Smooth muscle cell (in vitro differentiated cells): ENCODE measurements around the gene CNDP2. TPM values are rescaled to one million over a fixed set of nuclear protein-coding genes. Genes with fewer than 3 reads are reported as not detected.

ENCODE experiments used
- DNase-seq: peaks from one replicate; lab custom pipeline; 2025; ENCODE audit not compliant: unreplicated experiment; lab: John Stamatoyannopoulos, UW
- H2AFZ ChIP-seq: fragments of 200-600 bp; sonication (generic); 2 replicates; pipeline ENCODE4 v1.6.0; 2016; ENCODE audit warnings: antibody characterized with exemption, low read depth, mild to moderate bottlenecking
- H3F3A ChIP-seq: fragments of 200-600 bp; sonication (generic); 2 replicates; pipeline ENCODE4 v1.6.0; 2017; ENCODE audit warnings: antibody characterized with exemption, low read depth
- H3K27ac ChIP-seq: fragments of 200-600 bp; sonication (generic); 2 replicates; pipeline ENCODE4 v1.5.1; 2016; ENCODE audit warnings: low read depth, mild to moderate bottlenecking
- H3K27me3 ChIP-seq: fragments of 200-600 bp; sonication (generic); 2 replicates; pipeline ENCODE4 v1.6.1; 2016; ENCODE audit warnings: low read depth, mild to moderate bottlenecking
- H3K36me3 ChIP-seq: fragments of 200-600 bp; sonication (generic); 2 replicates; pipeline ENCODE4 v1.5.1; 2016; ENCODE audit warnings: low read depth
- H3K4me1 ChIP-seq: fragments of 200-600 bp; sonication (generic); 2 replicates; pipeline ENCODE4 v1.5.1; 2016; ENCODE audit warnings: low read depth
- H3K4me2 ChIP-seq: fragments of 200-600 bp; sonication (generic); 2 replicates; pipeline ENCODE4 v1.6.0; 2016; ENCODE audit warnings: mild to moderate bottlenecking
- H3K4me3 ChIP-seq: fragments of 200-600 bp; sonication (generic); 2 replicates; pipeline ENCODE4 v1.5.1; 2016; ENCODE audit warnings: mild to moderate bottlenecking
- H3K79me2 ChIP-seq: fragments of 200-600 bp; sonication (generic); 2 replicates; pipeline ENCODE4 v1.6.0; 2016; ENCODE audit warnings: low read depth, mild to moderate bottlenecking
- H3K9ac ChIP-seq: fragments of 200-600 bp; sonication (generic); 2 replicates; pipeline ENCODE4 v1.6.0; 2016; ENCODE audit warnings: low read depth
- H3K9me3 ChIP-seq: fragments of 200-600 bp; sonication (generic); replicated peaks from 2 replicates; pipeline ENCODE4 v1.5.1; 2016; ENCODE audit warnings: low read depth
- H4K20me1 ChIP-seq: fragments of 200-600 bp; sonication (generic); 2 replicates; pipeline ENCODE4 v1.6.0; 2016; ENCODE audit warnings: low read depth
- CTCF ChIP-seq: fragments of 200-600 bp; sonication (generic); IDR thresholded peaks from 2 replicates; pipeline ENCODE4 v1.5.1; 2017; ENCODE audit warnings: borderline replicate concordance, mild to moderate bottlenecking, antibody characterized with exemption; ENCODE audit not compliant: insufficient read depth, poor library complexity, severe bottlenecking
- WGBS: methylation state at CpG from one replicate; pipeline ENCODE4 v1.1.7; 2016; ENCODE audit warnings: low lambda C conversion rate; 5-methylcytosine and 5-hydroxymethylcytosine counted together
- polyA plus RNA-seq: library from polyadenylated mRNA; unstranded; fragments of >200 nt; fragmentation: Nextera tagmentation; extraction: Ambion mirVana; gene quantifications from 2 replicates; pipeline ENCODE4 v1.2.1, GENCODE V29; 2016
- total RNA-seq: library from RNA; depleted of rRNA; stranded (reverse); fragments of >200 nt; gene quantifications from 2 replicates; pipeline ENCODE4 v1.2.3, GENCODE V29; 2014

Gene CNDP2
- total and polyA plus RNA-seq, 2 experiments from 2014 or later, result 48.0 to 64.1 TPM

- DNase-seq, result no peak
- H3K9ac ChIP-seq, result no peak overlapping the region
- H3K27ac ChIP-seq, result no peak overlapping the region
- TF ChIP-seq CTCF, result no peak
- no peak overlapping the region for H2AFZ ChIP-seq
- no peaks in the 10 kb centered on the region for H3F3A ChIP-seq
- H3K79me2 ChIP-seq, result no peaks in the 10 kb centered on the region
- H3K27me3 ChIP-seq, result no peaks in the 10 kb centered on the region
- no peak overlapping the region for H3K4me2 ChIP-seq
- 96% methylated on average over 6 of the region's 6 CpGs for WGBS
- no peak overlapping the region for H3K4me3 ChIP-seq
- no peaks in the 10 kb centered on the region for H4K20me1 ChIP-seq
- no peaks in the 10 kb centered on the region for H3K4me1 ChIP-seq
- no peaks in the 10 kb centered on the region for H3K36me3 ChIP-seq
- H3K9me3 ChIP-seq, result no peaks in the 10 kb centered on the region
Measured at GRCh38 chr18:74530584-74530862, 34.4 kb downstream of the CNDP2 start.

GRCh38 chr18:74531043-74531442, 34.9 kb downstream of the CNDP2 start:
- Histone ChIP-seq H3K79me2 (no peaks in the 10 kb centered on the region), H3K4me2 (no peak overlapping the region), H3K36me3 (no peaks in the 10 kb centered on the region), H3K4me3 (no peak overlapping the region), H3K27ac (no peak overlapping the region), H3K9ac (no peak overlapping the region), H4K20me1 (no peaks in the 10 kb centered on the region), H3F3A (no peaks in the 10 kb centered on the region), H3K4me1 (no peaks in the 10 kb centered on the region), H3K9me3 (no peaks in the 10 kb centered on the region), H2AFZ (no peak overlapping the region), H3K27me3 (no peaks in the 10 kb centered on the region)
- 88% methylated on average over 7 of the region's 7 CpGs for whole genome bisulfite sequencing
- TF ChIP-seq CTCF, result no peak
- DNase-seq, result no peak

GRCh38 chr18:74532511-74533025, 36.4 kb downstream of the CNDP2 start:
- no peaks in the 10 kb centered on the region for H3K36me3 ChIP-seq
- H4K20me1 ChIP-seq, result no peaks in the 10 kb centered on the region
- H2AFZ ChIP-seq, result no peak overlapping the region
- H3K4me1 ChIP-seq, result no peaks in the 10 kb centered on the region
- H3K79me2 ChIP-seq, result no peaks in the 10 kb centered on the region
- H3K4me2 ChIP-seq, result no peak overlapping the region
- no peak overlapping the region for H3K9ac ChIP-seq
- 75% methylated on average over 8 of the region's 9 CpGs for WGBS
- DNase-seq, result no peak
- H3K9me3 ChIP-seq, result no peaks in the 10 kb centered on the region
- H3K27ac ChIP-seq, result no peak overlapping the region
- H3F3A ChIP-seq, result no peaks in the 10 kb centered on the region
- no peak for TF ChIP-seq CTCF
- H3K27me3 ChIP-seq, result no peaks in the 10 kb centered on the region
- no peak overlapping the region for H3K4me3 ChIP-seq

GRCh38 chr18:74533666-74534065, 37.5 kb downstream of the CNDP2 start:
- Histone ChIP-seq H3K9ac (no peak overlapping the region), H3K4me2 (no peak overlapping the region), H4K20me1 (no peaks in the 10 kb centered on the region), H2AFZ (no peak overlapping the region), H3K27me3 (no peaks in the 10 kb centered on the region), H3K9me3 (no peaks in the 10 kb centered on the region), H3K79me2 (no peaks in the 10 kb centered on the region), H3K27ac (no peak overlapping the region), H3K4me3 (no peak overlapping the region), H3F3A (no peaks in the 10 kb centered on the region), H3K36me3 (no peaks in the 10 kb centered on the region), H3K4me1 (no peaks in the 10 kb centered on the region)
- DNase-seq, result no peak
- no peak for TF ChIP-seq CTCF
- WGBS, result 92% methylated on average over 12 of the region's 12 CpGs
